ENCODE measurements around the gene CAPN3.

CAPN3 gene

DNA sequence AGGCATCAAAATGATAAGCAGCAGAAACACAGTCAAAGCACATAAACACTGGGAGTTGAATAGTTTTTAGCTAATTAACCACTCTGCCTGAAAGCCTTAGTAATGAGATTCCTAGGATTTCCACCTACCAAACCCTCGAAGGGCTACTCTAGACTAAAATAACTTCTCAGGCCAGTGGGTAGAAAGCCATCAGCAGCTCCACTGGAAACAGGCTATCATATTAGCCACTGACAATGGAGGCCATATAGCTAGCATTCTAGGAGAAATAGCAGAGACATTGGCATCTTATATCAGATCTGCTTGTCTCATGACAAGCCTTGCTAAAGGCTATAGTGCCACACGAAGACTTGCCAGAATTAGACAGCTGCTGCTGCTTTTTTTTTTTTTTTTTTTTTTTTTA, 4.5 kb upstream of the CAPN3 start:
- no peak overlapping the region for H3K4me3 ChIP-seq (replicated peaks; ENCODE audit: low read depth, low read length)
- no peak for TF ChIP-seq CTCF (IDR thresholded peaks at IDR 0.05; ENCODE audit: low read length, missing control alignments)
- DNase-seq (ENCODE audit: low read depth): no peak

DNA sequence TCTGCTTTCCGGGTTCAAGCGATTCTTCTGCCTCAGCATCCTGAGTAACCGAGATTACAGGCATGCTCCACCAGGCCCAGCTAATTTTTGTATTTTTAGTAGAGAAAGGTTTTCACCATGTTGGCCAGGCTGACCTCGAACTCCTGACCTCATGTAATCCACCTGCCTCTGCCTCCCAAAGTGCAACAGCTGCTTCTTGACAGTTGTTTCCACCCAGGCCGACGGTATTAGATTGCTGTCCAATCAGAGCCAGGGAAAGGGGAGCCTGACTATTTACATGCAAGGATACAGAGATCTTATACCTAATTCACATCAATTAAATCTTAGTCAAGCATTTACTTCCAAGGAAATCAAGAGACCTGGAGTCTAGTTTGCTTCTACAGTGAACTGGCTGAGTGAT, 4.0 kb upstream of the CAPN3 start:
- no peak for DNase-seq (ENCODE audit: low read depth)
- TF ChIP-seq CTCF (IDR thresholded peaks at IDR 0.05; ENCODE audit: low read length, missing control alignments): no peak
- H3K4me3 ChIP-seq (replicated peaks; ENCODE audit: low read depth, low read length): no peak overlapping the region

- no peak for DNase-seq (ENCODE audit: low read depth)
- H3K4me3 ChIP-seq (replicated peaks; ENCODE audit: low read depth, low read length): no peak overlapping the region
- no peak for TF ChIP-seq CTCF (IDR thresholded peaks at IDR 0.05; ENCODE audit: low read length, missing control alignments)
Measured at GRCh38 chr15:42356851-42357250, 2.5 kb upstream of the CAPN3 start.

GRCh38 chr15:42358141-42358540, 1.2 kb upstream of the CAPN3 start:
- DNase-seq (ENCODE audit: low read depth): no peak
- TF ChIP-seq CTCF (IDR thresholded peaks at IDR 0.05; ENCODE audit: low read length, missing control alignments): no peak
- H3K4me3 ChIP-seq (replicated peaks; ENCODE audit: low read depth, low read length): no peak overlapping the region

DNA sequence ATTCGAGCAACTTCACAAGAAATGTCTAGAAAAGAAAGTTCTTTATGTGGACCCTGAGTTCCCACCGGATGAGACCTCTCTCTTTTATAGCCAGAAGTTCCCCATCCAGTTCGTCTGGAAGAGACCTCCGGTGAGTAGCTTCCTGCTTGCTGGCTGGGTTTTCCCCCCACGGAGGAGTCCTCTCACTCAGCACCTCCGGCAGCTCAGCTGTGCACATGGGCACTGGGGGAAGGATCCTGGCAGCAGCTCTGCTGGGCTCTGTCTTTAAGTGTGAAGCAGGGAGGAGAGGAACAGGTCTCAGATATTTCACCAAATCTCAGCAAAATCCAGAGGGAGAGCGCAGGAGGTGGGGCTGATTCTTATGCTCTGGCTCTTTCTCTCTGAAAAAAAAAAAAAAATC, 684 bp downstream of the CAPN3 start:
- DNase-seq (ENCODE audit: low read depth): no peak
- TF ChIP-seq CTCF (IDR thresholded peaks at IDR 0.05; ENCODE audit: low read length, missing control alignments): no peak
- no peak overlapping the region for H3K4me3 ChIP-seq (replicated peaks; ENCODE audit: low read depth, low read length)

- no peak for TF ChIP-seq CTCF (IDR thresholded peaks at IDR 0.05; ENCODE audit: low read length, missing control alignments)
- no peak overlapping the region for H3K4me3 ChIP-seq (replicated peaks; ENCODE audit: low read depth, low read length)
- DNase-seq (ENCODE audit: low read depth): no peak
Measured at GRCh38 chr15:42360535-42361112, 1.3 kb downstream of the CAPN3 start.

- no peak for TF ChIP-seq CTCF (IDR thresholded peaks at IDR 0.05; ENCODE audit: low read length, missing control alignments)
- DNase-seq (ENCODE audit: low read depth): no peak
- H3K4me3 ChIP-seq (replicated peaks; ENCODE audit: low read depth, low read length): no peak overlapping the region
Measured at GRCh38 chr15:42363487-42363886, 4.2 kb downstream of the CAPN3 start.
